HepG2 (cell line): Measurements from ENCODE around the gene CCDC57. TPM values are rescaled to one million over a fixed set of nuclear protein-coding genes. Genes with fewer than 3 reads are reported as not detected.
A peak's percentile ranks its signal among the peaks of the same experiment; 100 is the strongest.

Experiments
- AGO1 ChIP-seq: fragments of 200-400 bp; formaldehyde crosslinking; IDR thresholded peaks from 2 replicates; pipeline ENCODE4 v1.6.1; 2017; ENCODE audit warnings: mild to moderate bottlenecking, low read depth, low read length, moderate library complexity; ENCODE audit not compliant: poor library complexity, severe bottlenecking
- ATF4 ChIP-seq, 2 experiments: fragments of 450-650 bp in 1 of 2; sonication (generic) in 1 of 2; formaldehyde crosslinking; IDR thresholded peaks; 2 replicates each; pipeline versions ENCODE4 v1.5.0 to v1.8.0; 2020 to 2022; ENCODE audit warnings: mild to moderate bottlenecking in 1 of 2, missing genetic modification reagents in 1 of 2
- CSRNP2 ChIP-seq: sonication (generic); formaldehyde crosslinking; conservative IDR thresholded peaks from 2 replicates; pipeline ENCODE4 v1.8.0; 2022; ENCODE audit warnings: low read depth, missing genetic modification reagents
- DMAP1 ChIP-seq: IDR thresholded peaks from 2 replicates; pipeline ENCODE4 v1.6.1; 2016
- IRX3 ChIP-seq: sonication (generic); formaldehyde crosslinking; IDR thresholded peaks from 2 replicates; pipeline ENCODE4 v1.8.1; 2023; ENCODE audit warnings: mild to moderate bottlenecking, low read depth, missing genetic modification reagents, borderline replicate concordance
- MAZ ChIP-seq, 2 experiments: sonication (generic) in 1 of 2; formaldehyde crosslinking in 1 of 2; IDR thresholded peaks; 2 replicates each; pipeline versions ENCODE4 v1.5.0 to v1.6.1; 2012 to 2020; ENCODE audit warnings: low read depth in 2 of 2, mild to moderate bottlenecking in 2 of 2, borderline replicate concordance in 1 of 2, improper control_type of control experiment in 1 of 2, low read length in 1 of 2, missing genetic modification reagents in 1 of 2, moderate library complexity in 1 of 2
- MEIS2 ChIP-seq: sonication (generic); formaldehyde crosslinking; IDR thresholded peaks from 2 replicates; pipeline ENCODE4 v1.9.0; 2021; ENCODE audit warnings: mild to moderate bottlenecking, missing genetic modification reagents
- SIN3A ChIP-seq: IDR thresholded peaks from 2 replicates; pipeline ENCODE4 v1.6.1; 2011; ENCODE audit warnings: low read depth, mild to moderate bottlenecking, control low read depth, low read length, borderline replicate concordance
- TMF1 ChIP-seq: sonication (generic); formaldehyde crosslinking; IDR thresholded peaks from 2 replicates; pipeline ENCODE4 v1.8.1; 2022; ENCODE audit warnings: low read depth, missing genetic modification reagents
- ZBTB7A ChIP-seq: sonication (generic); formaldehyde crosslinking; IDR thresholded peaks from 2 replicates; pipeline ENCODE4 v1.8.0; 2022; ENCODE audit warnings: mild to moderate bottlenecking, missing genetic modification reagents
- ZNF331 ChIP-seq: sonication (generic); formaldehyde crosslinking; IDR thresholded peaks from 2 replicates; pipeline ENCODE4 v1.4.0; 2020; ENCODE audit warnings: missing genetic modification reagents
- ZNF713 ChIP-seq: sonication (generic); formaldehyde crosslinking; IDR thresholded peaks from 2 replicates; pipeline ENCODE4 v1.4.0; 2020; ENCODE audit warnings: mild to moderate bottlenecking, missing genetic modification reagents
- polyA plus RNA-seq, 8 experiments: library from polyadenylated mRNA; depleted of rRNA in 3 of 8; stranded (reverse) in 7 of 8; unstranded in 1 of 8; fragments of >200 nt; fragmentation: Illumina TruSeq in 4 of 8; extraction: Trizol in 4 of 8; gene quantifications; 2 replicates each; pipeline versions ENCODE4 v1.2.1 to v1.2.3, GENCODE V29; 2011 to 2016; ENCODE audit warnings: low read depth in 4 of 8, missing spikeins in 1 of 8, mixed read lengths in 1 of 8; ENCODE audit not compliant: insufficient read depth in 1 of 8
- total RNA-seq, 5 experiments: library from RNA; depleted of rRNA; stranded (reverse); fragments of >200 nt; fragmentation: Illumina TruSeq; extraction: Trizol; gene quantifications; 2 replicates each; pipeline ENCODE4 v1.2.3, GENCODE V29; 2016; ENCODE audit warnings: low read depth in 1 of 5
- TF ChIP-seq, protein P1 (sequence below), 2 experiments: sonication (generic) in 1 of 2; formaldehyde crosslinking in 1 of 2; IDR thresholded peaks; 2 replicates each; pipeline versions ENCODE4 v1.6.1 to v1.9.0; 2014 to 2022; ENCODE audit warnings: antibody characterized with exemption in 1 of 2, borderline replicate concordance in 1 of 2, inconsistent platforms in 1 of 2, low read depth in 1 of 2, missing genetic modification reagents in 1 of 2

The CCDC57 gene
- total and polyA plus RNA-seq, 2 of the 13 experiments (the other 11 are each of a cell fraction or from before 2014, with no cell fraction given) = 59.3 to 59.9 TPM

GRCh38 chr17:82225368-82226029 lies 12.9 kb upstream of the CCDC57 start (continued):
- TF ChIP-seq, protein P1, sequence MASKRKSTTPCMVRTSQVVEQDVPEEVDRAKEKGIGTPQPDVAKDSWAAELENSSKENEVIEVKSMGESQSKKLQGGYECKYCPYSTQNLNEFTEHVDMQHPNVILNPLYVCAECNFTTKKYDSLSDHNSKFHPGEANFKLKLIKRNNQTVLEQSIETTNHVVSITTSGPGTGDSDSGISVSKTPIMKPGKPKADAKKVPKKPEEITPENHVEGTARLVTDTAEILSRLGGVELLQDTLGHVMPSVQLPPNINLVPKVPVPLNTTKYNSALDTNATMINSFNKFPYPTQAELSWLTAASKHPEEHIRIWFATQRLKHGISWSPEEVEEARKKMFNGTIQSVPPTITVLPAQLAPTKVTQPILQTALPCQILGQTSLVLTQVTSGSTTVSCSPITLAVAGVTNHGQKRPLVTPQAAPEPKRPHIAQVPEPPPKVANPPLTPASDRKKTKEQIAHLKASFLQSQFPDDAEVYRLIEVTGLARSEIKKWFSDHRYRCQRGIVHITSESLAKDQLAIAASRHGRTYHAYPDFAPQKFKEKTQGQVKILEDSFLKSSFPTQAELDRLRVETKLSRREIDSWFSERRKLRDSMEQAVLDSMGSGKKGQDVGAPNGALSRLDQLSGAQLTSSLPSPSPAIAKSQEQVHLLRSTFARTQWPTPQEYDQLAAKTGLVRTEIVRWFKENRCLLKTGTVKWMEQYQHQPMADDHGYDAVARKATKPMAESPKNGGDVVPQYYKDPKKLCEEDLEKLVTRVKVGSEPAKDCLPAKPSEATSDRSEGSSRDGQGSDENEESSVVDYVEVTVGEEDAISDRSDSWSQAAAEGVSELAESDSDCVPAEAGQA (IDR thresholded peaks at IDR 0.05; ENCODE audit: low read depth) = no peak
- TF ChIP-seq, protein P1 (CRISPR knock-in tag; IDR thresholded peaks at IDR 0.05; ENCODE audit: borderline replicate concordance) = no peak
- TF ChIP-seq ZNF331 (CRISPR knock-in tag) = peak; percentile 34; the same call in 1 of the 2 replicates
- no peak for TF ChIP-seq DMAP1
- TF ChIP-seq ATF4 (CRISPR knock-in tag; IDR thresholded peaks at IDR 0.05) = no peak
- no peak for TF ChIP-seq ZBTB7A
- no peak for TF ChIP-seq ZNF713
- no peak for TF ChIP-seq IRX3 (CRISPR knock-in tag)
- no peak; the same call in 1 of the 2 replicates for TF ChIP-seq SIN3A
- no peak for TF ChIP-seq CSRNP2 (CRISPR knock-in tag)
- no peak for TF ChIP-seq TMF1
- TF ChIP-seq AGO1 = peak; percentile 43
- no peak for TF ChIP-seq MEIS2
- TF ChIP-seq MAZ (IDR thresholded peaks at IDR 0.05; ENCODE audit: borderline replicate concordance, low read depth, low read length) = peak; percentile 18; the same call in 1 of the 2 replicates
- peak; percentile 61; the same call in 1 of the 2 replicates for TF ChIP-seq MAZ (CRISPR knock-in tag; IDR thresholded peaks at IDR 0.05; ENCODE audit: low read depth)
